WERI-Rb-1 (cell line): ENCODE data around the gene CHURC1.
A peak's percentile ranks its signal among the peaks of the same experiment; 100 is the strongest.
"Not testable (repeated sequence)": the region's sequence is repeated elsewhere in the genome, so short reads cannot be mapped to it uniquely, and the experiment has no call there.

ENCODE experiments used
- DNase-seq: peaks from one replicate; pipeline ENCODE4 v3.0.0-alpha.2; 2020
- H3K27ac ChIP-seq: fragments of 250-450 bp; sonication (Bioruptor Pico); 2 replicates; pipeline ENCODE4 v1.5.1; 2020; ENCODE audit warnings: mild to moderate bottlenecking, moderate library complexity
- H3K27me3 ChIP-seq: fragments of 250-450 bp; sonication (Bioruptor Pico); 2 replicates; pipeline ENCODE4 v1.5.1; 2021; ENCODE audit warnings: mild to moderate bottlenecking, low read depth, moderate library complexity; ENCODE audit not compliant: insufficient read depth, severe bottlenecking
- H3K36me3 ChIP-seq: fragments of 250-450 bp; sonication (Bioruptor Pico); 2 replicates; pipeline ENCODE4 v1.5.1; 2020; ENCODE audit warnings: mild to moderate bottlenecking, moderate library complexity
- H3K4me3 ChIP-seq: 2 replicates; pipeline ENCODE4 v1.5.1; 2011; ENCODE audit warnings: low read depth, mild to moderate bottlenecking, control low read depth, low read length
- H3K9me3 ChIP-seq: fragments of 250-450 bp; sonication (Bioruptor Pico); 2 replicates; pipeline ENCODE4 v1.5.1; 2021; ENCODE audit warnings: mild to moderate bottlenecking, moderate library complexity; ENCODE audit not compliant: severe bottlenecking
- TF ChIP-seq, protein P1 (sequence below): IDR thresholded peaks from 2 replicates; pipeline ENCODE4 v1.5.1; 2011; ENCODE audit warnings: low read depth, mild to moderate bottlenecking, control low read depth, inconsistent platforms, low read length

CHURC1 gene

DNA sequence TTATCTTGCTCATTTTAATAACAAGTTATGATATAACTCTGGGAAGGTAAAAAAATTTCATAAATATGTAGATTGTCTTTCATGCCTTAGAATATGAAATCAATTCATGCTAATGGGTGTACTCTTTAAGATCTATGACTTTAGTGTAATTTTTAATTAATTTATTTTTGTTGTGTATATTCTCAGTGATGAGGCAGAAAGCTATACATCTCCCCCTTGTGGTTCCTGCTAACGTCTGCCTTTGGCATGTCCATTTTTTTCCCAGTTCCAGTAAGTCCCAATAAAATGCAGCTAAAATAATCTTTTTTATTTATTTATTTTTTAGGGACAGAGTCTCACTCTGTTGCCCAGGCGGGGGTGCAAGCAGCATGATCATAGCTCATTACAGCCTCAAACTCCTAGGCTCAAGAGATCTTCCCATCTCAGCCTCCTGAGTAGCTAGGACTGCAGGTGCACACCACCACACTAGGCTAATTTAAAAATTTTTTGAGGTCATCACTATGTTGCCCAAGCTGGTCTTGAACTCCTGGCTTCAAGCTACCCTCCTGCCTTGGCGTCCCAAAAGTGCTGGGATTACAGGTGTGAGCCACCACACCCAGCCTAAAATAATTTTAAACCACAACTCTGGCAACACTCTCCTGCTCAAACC lies 3.3 kb upstream of the CHURC1 start:
- Histone ChIP-seq H3K9me3 (no peaks in the 10 kb centered on the region), H3K27ac (no peak overlapping the region)

GRCh38 chr14:64912261-64912660 lies 2.0 kb upstream of the CHURC1 start:
- no peaks in the 10 kb centered on the region; the same call in 1 of the 2 replicates for H3K36me3 ChIP-seq
- H3K27me3 ChIP-seq: no peaks in the 10 kb centered on the region
- H3K4me3 ChIP-seq: no peak overlapping the region
- H3K9me3 ChIP-seq: no peaks in the 10 kb centered on the region
- TF ChIP-seq, protein P1, sequence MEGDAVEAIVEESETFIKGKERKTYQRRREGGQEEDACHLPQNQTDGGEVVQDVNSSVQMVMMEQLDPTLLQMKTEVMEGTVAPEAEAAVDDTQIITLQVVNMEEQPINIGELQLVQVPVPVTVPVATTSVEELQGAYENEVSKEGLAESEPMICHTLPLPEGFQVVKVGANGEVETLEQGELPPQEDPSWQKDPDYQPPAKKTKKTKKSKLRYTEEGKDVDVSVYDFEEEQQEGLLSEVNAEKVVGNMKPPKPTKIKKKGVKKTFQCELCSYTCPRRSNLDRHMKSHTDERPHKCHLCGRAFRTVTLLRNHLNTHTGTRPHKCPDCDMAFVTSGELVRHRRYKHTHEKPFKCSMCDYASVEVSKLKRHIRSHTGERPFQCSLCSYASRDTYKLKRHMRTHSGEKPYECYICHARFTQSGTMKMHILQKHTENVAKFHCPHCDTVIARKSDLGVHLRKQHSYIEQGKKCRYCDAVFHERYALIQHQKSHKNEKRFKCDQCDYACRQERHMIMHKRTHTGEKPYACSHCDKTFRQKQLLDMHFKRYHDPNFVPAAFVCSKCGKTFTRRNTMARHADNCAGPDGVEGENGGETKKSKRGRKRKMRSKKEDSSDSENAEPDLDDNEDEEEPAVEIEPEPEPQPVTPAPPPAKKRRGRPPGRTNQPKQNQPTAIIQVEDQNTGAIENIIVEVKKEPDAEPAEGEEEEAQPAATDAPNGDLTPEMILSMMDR: no peak
- H3K27ac ChIP-seq: no peak overlapping the region
- DNase-seq: no peak

More for the DNA sequence above, 3.3 kb upstream of the CHURC1 start:
- peak; percentile 14 for DNase-seq
- TF ChIP-seq, protein P1: peak; percentile 52; the same call in 1 of the 2 replicates
- Histone ChIP-seq H3K4me3 (no peak overlapping the region), H3K36me3 (no peaks in the 10 kb centered on the region; the same call in 1 of the 2 replicates), H3K27me3 (no peaks in the 10 kb centered on the region)

- H3K27ac ChIP-seq, H3K27me3 ChIP-seq, DNase-seq, H3K9me3 ChIP-seq, H3K36me3 ChIP-seq: not testable (repeated sequence)
- peak overlapping the region; percentile 76 for H3K4me3 ChIP-seq
These were observed 778 bp upstream of the CHURC1 start for GRCh38 chr14:64913477-64913876.

GRCh38 chr14:64915029-64915424 lies 772 bp downstream of the CHURC1 start:
- H3K9me3 ChIP-seq: no peaks in the 10 kb centered on the region
- TF ChIP-seq, protein P1: no peak
- no peaks in the 10 kb centered on the region; the same call in 1 of the 2 replicates for H3K36me3 ChIP-seq
- H3K27ac ChIP-seq: peak overlapping the region; percentile 88
- no peak for DNase-seq
- H3K27me3 ChIP-seq: no peaks in the 10 kb centered on the region
- H3K4me3 ChIP-seq: peak overlapping the region; percentile 76

GRCh38 chr14:64915797-64916196 lies 1.5 kb downstream of the CHURC1 start:
- Histone ChIP-seq H3K27ac (no peak overlapping the region), H3K4me3 (no peak overlapping the region), H3K27me3 (no peaks in the 10 kb centered on the region), H3K36me3 (no peaks in the 10 kb centered on the region; the same call in 1 of the 2 replicates), H3K9me3 (no peaks in the 10 kb centered on the region)
- TF ChIP-seq, protein P1: no peak
- DNase-seq: no peak

DNA sequence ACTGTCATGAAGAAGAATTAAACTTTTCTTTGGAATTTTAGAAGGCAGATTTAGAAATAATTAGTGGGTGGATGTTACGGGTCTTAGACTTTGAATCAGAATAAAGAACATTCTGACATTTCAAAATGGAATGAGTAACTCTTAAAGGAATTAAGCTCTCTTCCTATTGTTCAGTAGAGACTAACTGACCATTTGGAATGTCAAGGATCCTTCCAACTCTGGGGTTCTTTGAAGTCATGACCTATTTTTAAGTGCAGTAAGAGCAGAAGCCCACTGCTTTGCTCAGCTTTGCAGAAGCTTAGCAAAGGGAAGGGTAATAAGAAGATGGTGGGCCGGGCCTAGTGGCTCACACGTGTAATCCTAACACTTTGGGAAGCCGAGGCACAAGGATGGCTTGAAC lies 4.0 kb downstream of the CHURC1 start:
- Histone ChIP-seq H3K36me3 (no peaks in the 10 kb centered on the region; the same call in 1 of the 2 replicates), H3K27ac (no peak overlapping the region), H3K27me3 (no peaks in the 10 kb centered on the region), H3K9me3 (no peaks in the 10 kb centered on the region), H3K4me3 (no peak overlapping the region)
- TF ChIP-seq, protein P1: no peak
- no peak for DNase-seq
